ENCODE results near the gene MUC20. TPM values are rescaled to one million over a fixed set of nuclear protein-coding genes. Genes with fewer than 3 reads are reported as not detected.
A peak's percentile ranks its signal among the peaks of the same experiment; 100 is the strongest.
"Not testable (repeated sequence)": the region's sequence is repeated elsewhere in the genome, so short reads cannot be mapped to it uniquely, and the experiment has no call there.

MUC20 gene
- total and polyA plus RNA-seq, 7 experiments from 2014 or later, result 0.66 to 17.8 (median 12.2) TPM

DNA sequence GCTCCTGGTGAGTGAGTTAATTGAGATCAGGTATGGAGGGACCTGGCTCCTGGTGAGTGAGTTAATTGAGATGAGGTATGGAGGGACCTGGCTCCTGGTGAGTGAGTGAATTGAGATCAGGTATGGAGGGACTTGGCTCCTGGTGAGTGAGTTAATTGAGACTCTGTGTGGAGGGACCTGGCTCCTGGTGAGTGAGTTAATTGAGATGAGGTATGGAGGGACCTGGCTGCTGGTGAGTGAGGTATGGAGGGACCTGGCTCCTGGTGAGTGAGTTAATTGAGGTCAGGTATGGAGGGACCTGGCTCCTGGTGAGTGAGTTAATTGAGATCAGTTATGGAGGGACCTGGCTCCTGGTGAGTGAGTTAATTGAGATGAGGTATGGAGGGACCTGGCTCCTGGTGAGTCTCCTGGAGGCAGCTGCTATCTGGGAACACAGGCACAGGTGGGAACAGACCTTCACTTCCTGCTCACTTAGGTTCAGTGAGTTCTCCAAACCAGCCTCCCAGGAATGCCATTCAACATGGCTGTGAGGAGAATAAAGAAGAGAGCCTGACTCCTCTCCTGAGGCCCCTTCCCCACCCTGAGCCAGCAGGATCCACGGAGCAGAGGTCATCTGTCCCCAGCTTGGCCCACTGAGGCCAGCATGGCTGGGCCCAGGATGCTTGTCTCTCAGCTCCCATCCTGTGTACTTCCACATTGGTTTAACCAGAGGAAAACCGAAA is 9.5 kb upstream of the MUC20 start:
- H3K36me3 ChIP-seq (ENCODE audit: control insufficient read depth in 2 of 3, insufficient read depth in 3 of 3, low read length in 3 of 3), result peaks cover 0 to 26% (median 4%) of the 10 kb centered on the region in 3 experiments
- H3K27ac ChIP-seq (ENCODE audit: low read depth, low read length); CTCF ChIA-PET; H3K27me3 Mint-ChIP-seq; H3K4me1 Mint-ChIP-seq; POLR2A ChIA-PET; ATAC-seq; H3K9me3 ChIP-seq (ENCODE audit: control insufficient read depth in 2 of 3, low read length in 3 of 3); intact Hi-C loops (cut with micrococcal nuclease); H3K9me3 Mint-ChIP-seq; DNase-seq; H3K27ac Mint-ChIP-seq; H3K4me1 ChIP-seq (ENCODE audit: control insufficient read depth in 2 of 2, insufficient read depth in 2 of 2, low read length in 2 of 2); H3K27me3 ChIP-seq (ENCODE audit: control insufficient read depth in 2 of 2, insufficient read depth in 2 of 2, low read length in 2 of 2); H3K4me3 Mint-ChIP-seq; H3K4me3 ChIP-seq (ENCODE audit: low read length): not testable (repeated sequence)
- H3K36me3 Mint-ChIP-seq, result peaks cover 32 to 65% (median 55%) of the 10 kb centered on the region in 5 donors

DNA sequence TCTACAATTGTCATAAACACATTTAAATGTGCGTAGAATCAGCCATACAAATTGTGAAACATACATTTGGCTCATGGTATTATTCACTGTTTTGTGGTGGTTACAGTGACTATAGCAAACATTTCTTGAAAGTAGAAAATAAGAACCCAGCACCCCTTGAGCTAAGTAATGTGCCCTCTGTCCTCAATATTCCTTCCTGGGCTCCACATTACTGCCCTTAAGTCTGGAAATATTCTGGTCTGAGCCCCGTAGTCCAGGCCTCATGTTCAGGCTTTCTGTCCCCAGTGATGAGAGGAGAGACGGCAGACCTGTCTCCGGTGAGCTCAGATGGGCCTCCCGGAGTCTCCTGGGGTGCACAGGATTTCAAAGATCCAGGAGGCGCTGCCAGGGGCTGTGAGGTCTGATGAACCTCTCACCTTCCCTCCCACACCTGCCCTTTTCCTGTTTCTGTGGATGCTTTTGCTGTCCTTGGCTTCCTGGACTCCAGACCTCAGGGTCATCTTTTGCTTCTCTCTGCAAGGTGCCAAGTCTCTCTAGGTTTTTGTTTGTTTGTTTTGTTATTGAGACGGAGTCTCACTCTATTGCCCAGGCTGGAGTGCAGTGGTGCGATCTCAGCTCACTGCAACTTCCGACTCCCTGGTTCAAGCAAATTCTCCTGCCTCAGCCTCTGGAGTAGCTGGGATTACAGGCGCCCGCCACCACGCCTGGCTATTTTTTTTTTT is 8.8 kb upstream of the MUC20 start:
- H3K36me3 Mint-ChIP-seq, result peaks cover 32 to 66% (median 55%) of the 10 kb centered on the region in 5 donors
- Histone ChIP-seq H3K27me3 (ENCODE audit: control insufficient read depth in 2 of 2, insufficient read depth in 2 of 2, low read length in 2 of 2) (no peaks in the 10 kb centered on the region), H3K27ac (ENCODE audit: low read depth, low read length) (no peak overlapping the region), H3K9me3 (ENCODE audit: control insufficient read depth in 2 of 3, low read length in 3 of 3) (no peaks in the 10 kb centered on the region), H3K4me1 (ENCODE audit: control insufficient read depth in 2 of 2, insufficient read depth in 2 of 2, low read length in 2 of 2) (no peaks in the 10 kb centered on the region), H3K36me3 (ENCODE audit: control insufficient read depth in 2 of 3, insufficient read depth in 3 of 3, low read length in 3 of 3) (peaks cover 0 to 26% (median 4%) of the 10 kb centered on the region in 3 experiments), H3K4me3 (ENCODE audit: low read length) (no peak overlapping the region)
- ChIA-PET POLR2A (no interaction called here), CTCF (interaction anchor here (0.6 kb wide), 1 partner anchor 74 kb away, joined by 3 read pairs; no protein-coding TSS in a partner anchor)
- H3K27ac Mint-ChIP-seq, result peak overlapping the region in 2 of 9 donors; percentile 7 to 38
- H3K9me3 Mint-ChIP-seq, result peaks cover 0 to 6% (median 0%) of the 10 kb centered on the region in 11 donors
- intact Hi-C loops (cut with micrococcal nuclease), result no loop called here
- peaks cover 0 to 7% (median 0%) of the 10 kb centered on the region in 7 donors for H3K4me1 Mint-ChIP-seq
- no peaks in the 10 kb centered on the region for H3K27me3 Mint-ChIP-seq
- no peak for ATAC-seq
- no peak overlapping the region for H3K4me3 Mint-ChIP-seq
- peak in 2 of 9 donors; percentile 20 to 46 for DNase-seq

DNA sequence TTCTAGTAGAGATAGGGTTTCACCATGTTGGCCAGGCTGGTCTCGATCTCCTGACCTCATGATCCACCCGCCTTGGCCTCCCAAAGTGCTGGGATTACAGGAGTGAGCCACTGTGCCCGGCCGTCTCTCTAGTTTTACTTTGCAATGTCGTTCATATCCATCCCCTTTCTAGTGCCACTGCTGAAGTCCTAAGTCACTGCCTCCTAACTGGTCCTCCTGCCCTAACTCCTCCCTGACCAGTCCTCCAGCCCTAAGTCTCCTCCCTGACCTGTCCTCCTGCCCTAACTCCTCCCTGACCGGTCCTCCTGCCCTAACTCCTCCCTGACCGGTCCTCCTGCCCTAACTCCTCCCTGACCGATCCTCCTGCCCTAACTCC is 8.3 kb upstream of the MUC20 start:
- H3K4me1 Mint-ChIP-seq; DNase-seq; H3K4me3 Mint-ChIP-seq; H3K4me3 ChIP-seq (ENCODE audit: low read length); POLR2A ChIA-PET; intact Hi-C loops (cut with micrococcal nuclease); ATAC-seq; H3K27me3 ChIP-seq (ENCODE audit: control insufficient read depth in 2 of 2, insufficient read depth in 2 of 2, low read length in 2 of 2); H3K9me3 ChIP-seq (ENCODE audit: control insufficient read depth in 2 of 3, low read length in 3 of 3); H3K27me3 Mint-ChIP-seq; H3K4me1 ChIP-seq (ENCODE audit: control insufficient read depth in 2 of 2, insufficient read depth in 2 of 2, low read length in 2 of 2); H3K27ac Mint-ChIP-seq; H3K9me3 Mint-ChIP-seq; H3K27ac ChIP-seq (ENCODE audit: low read depth, low read length): not testable (repeated sequence)
- peaks cover 0 to 26% (median 4%) of the 10 kb centered on the region in 3 experiments for H3K36me3 ChIP-seq (ENCODE audit: control insufficient read depth in 2 of 3, insufficient read depth in 3 of 3, low read length in 3 of 3)
- CTCF ChIA-PET, result interaction anchor here (0.6 kb wide), 1 partner anchor 73 kb away, joined by 3 read pairs; no protein-coding TSS in a partner anchor
- peaks cover 32 to 66% (median 55%) of the 10 kb centered on the region in 5 donors for H3K36me3 Mint-ChIP-seq

DNA sequence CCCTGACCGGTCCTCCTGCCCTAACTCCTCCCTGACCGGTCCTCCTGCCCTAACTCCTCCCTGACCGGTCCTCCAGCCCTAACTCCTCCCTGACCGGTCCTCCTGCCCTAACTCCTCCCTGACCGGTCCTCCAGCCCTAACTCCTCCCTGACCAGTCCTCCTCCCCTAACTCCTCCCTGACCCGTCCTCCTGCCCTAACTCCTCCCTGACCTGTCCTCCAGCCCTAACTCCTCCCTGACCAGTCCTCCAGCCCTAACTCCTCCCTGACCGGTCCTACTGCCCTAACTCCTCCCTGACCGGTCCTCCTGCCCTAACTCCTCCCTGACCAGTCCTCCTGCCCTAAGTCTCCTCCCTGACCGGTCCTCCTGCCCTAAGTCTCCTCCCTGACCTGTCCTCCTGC is 7.6 kb upstream of the MUC20 start:
- H3K36me3 ChIP-seq (ENCODE audit: control insufficient read depth in 2 of 3, insufficient read depth in 3 of 3, low read length in 3 of 3), result peaks cover 0 to 26% (median 4%) of the 10 kb centered on the region in 3 experiments
- DNase-seq; H3K9me3 Mint-ChIP-seq; H3K27ac ChIP-seq (ENCODE audit: low read depth, low read length); H3K27me3 Mint-ChIP-seq; H3K4me3 Mint-ChIP-seq; CTCF ChIA-PET; H3K4me1 Mint-ChIP-seq; H3K9me3 ChIP-seq (ENCODE audit: control insufficient read depth in 2 of 3, low read length in 3 of 3); H3K27ac Mint-ChIP-seq; ATAC-seq; H3K27me3 ChIP-seq (ENCODE audit: control insufficient read depth in 2 of 2, insufficient read depth in 2 of 2, low read length in 2 of 2); H3K4me3 ChIP-seq (ENCODE audit: low read length); POLR2A ChIA-PET; H3K4me1 ChIP-seq (ENCODE audit: control insufficient read depth in 2 of 2, insufficient read depth in 2 of 2, low read length in 2 of 2); intact Hi-C loops (cut with micrococcal nuclease): not testable (repeated sequence)
- H3K36me3 Mint-ChIP-seq, result peaks cover 31 to 66% (median 55%) of the 10 kb centered on the region in 5 donors

DNA sequence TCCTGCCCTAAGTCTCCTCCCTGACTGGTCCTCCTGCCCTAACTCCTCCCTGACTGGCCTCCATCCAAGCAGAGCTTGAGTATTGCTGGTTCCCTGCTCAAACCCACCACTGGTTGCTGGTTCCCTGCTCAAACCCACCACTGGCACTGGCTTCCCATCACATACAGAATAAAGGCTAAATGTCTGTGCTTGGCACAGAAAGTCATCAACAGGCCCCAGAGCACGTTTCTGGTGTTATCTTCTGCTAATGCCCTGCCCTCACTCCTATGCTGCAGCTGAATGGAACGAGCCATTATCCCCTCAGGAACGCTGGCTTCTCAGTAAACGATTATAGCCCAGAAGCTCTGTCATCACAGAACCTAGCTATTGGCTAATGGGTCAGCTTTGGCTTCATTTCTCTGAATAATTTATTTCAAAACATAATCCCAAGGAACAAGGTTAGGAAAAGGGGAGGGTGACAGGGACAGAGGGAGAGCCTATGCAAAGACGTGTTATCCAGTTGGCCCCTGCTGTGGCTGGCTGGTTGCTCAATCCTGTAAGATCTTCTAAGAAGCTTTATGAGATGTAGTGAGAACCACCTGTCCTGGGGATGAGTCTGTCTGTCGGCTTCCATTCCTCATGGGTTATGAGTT is 6.3 kb upstream of the MUC20 start:
- ATAC-seq (no peak), DNase-seq (peak in 1 of 9 donors; percentile 9)
- Mint-ChIP-seq H3K4me1 (peaks cover 0 to 7% (median 0%) of the 10 kb centered on the region in 7 donors), H3K36me3 (peaks cover 22 to 62% (median 43%) of the 10 kb centered on the region in 5 donors), H3K4me3 (no peak overlapping the region), H3K27me3 (peaks cover 0 to 5% (median 0%) of the 10 kb centered on the region in 5 donors), H3K27ac (peak overlapping the region in 2 of 9 donors; percentile 7 to 52), H3K9me3 (peaks cover 0 to 6% (median 0%) of the 10 kb centered on the region in 11 donors)
- Histone ChIP-seq H3K36me3 (ENCODE audit: control insufficient read depth in 2 of 3, insufficient read depth in 3 of 3, low read length in 3 of 3) (peaks cover 0 to 23% (median 4%) of the 10 kb centered on the region in 3 experiments), H3K27me3 (ENCODE audit: control insufficient read depth in 2 of 2, insufficient read depth in 2 of 2, low read length in 2 of 2) (no peaks in the 10 kb centered on the region), H3K27ac (ENCODE audit: low read depth, low read length) (no peak overlapping the region), H3K9me3 (ENCODE audit: control insufficient read depth in 2 of 3, low read length in 3 of 3) (no peaks in the 10 kb centered on the region), H3K4me3 (ENCODE audit: low read length) (no peak overlapping the region), H3K4me1 (ENCODE audit: control insufficient read depth in 2 of 2, insufficient read depth in 2 of 2, low read length in 2 of 2) (no peaks in the 10 kb centered on the region)
- ChIA-PET POLR2A (no interaction called here), CTCF (no interaction called here)
- intact Hi-C loops (cut with micrococcal nuclease), result loop anchor here in 1 of 2 donors (5.0 kb wide), 1 partner anchor 97 kb away; no protein-coding TSS in a partner anchor

DNA sequence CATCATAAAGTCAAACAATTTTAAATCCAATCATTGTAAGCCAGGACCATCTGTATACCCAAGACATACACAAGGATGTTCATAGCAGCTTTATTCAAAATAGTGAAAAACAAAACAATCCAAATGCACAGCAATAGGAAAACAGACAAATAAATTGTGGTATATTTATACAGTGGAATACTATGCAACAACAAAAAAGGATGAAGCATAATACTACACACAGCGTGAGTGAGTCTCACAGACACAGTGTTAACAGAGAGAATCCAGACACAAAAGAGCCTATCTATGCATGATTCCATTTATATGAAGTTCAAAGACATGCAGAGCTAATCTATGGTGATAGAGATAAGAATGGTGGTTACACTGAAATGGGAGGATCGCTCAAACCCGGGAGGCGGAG is 5.6 kb upstream of the MUC20 start:
- intact Hi-C loops (cut with micrococcal nuclease), result loop anchor here in 1 of 2 donors (5.0 kb wide), 1 partner anchor 98 kb away; no protein-coding TSS in a partner anchor
- peaks cover 0 to 23% (median 4%) of the 10 kb centered on the region in 3 experiments for H3K36me3 ChIP-seq (ENCODE audit: control insufficient read depth in 2 of 3, insufficient read depth in 3 of 3, low read length in 3 of 3)
- H3K36me3 Mint-ChIP-seq, result peaks cover 18 to 55% (median 36%) of the 10 kb centered on the region in 5 donors
- DNase-seq, result no peak
- no peak overlapping the region for H3K27ac Mint-ChIP-seq
- peaks cover 0 to 6% (median 0%) of the 10 kb centered on the region in 11 donors for H3K9me3 Mint-ChIP-seq
- no peak for ATAC-seq
- H3K4me1 ChIP-seq (ENCODE audit: control insufficient read depth in 2 of 2, insufficient read depth in 2 of 2, low read length in 2 of 2), result no peaks in the 10 kb centered on the region
- no peak overlapping the region for H3K27ac ChIP-seq (ENCODE audit: low read depth, low read length)
- ChIA-PET CTCF (interaction anchor here (0.6 kb wide), 1 partner anchor 837 kb away, joined by 3 read pairs; no protein-coding TSS in a partner anchor), POLR2A (no interaction called here)
- H3K4me3 ChIP-seq (ENCODE audit: low read length), result no peak overlapping the region
- peaks cover 0 to 5% (median 0%) of the 10 kb centered on the region in 5 donors for H3K27me3 Mint-ChIP-seq
- no peak overlapping the region for H3K4me3 Mint-ChIP-seq
- no peaks in the 10 kb centered on the region for H3K9me3 ChIP-seq (ENCODE audit: control insufficient read depth in 2 of 3, low read length in 3 of 3)
- H3K4me1 Mint-ChIP-seq, result peaks cover 0 to 4% (median 0%) of the 10 kb centered on the region in 7 donors
- no peaks in the 10 kb centered on the region for H3K27me3 ChIP-seq (ENCODE audit: control insufficient read depth in 2 of 2, insufficient read depth in 2 of 2, low read length in 2 of 2)

Data from naive thymus-derived CD4-positive, alpha-beta T cell (primary cell).